Nephron progenitor cell (in vitro differentiated cells): Measurements from ENCODE around the gene XPO6.

Experiments
- DNase-seq: peaks from one replicate; pipeline ENCODE4 v3.0.0; 2021
- H3K27ac Mint-ChIP-seq: 2 replicates; pipeline ENCODE4 v1.8.0; 2021; ENCODE audit warnings: mild to moderate bottlenecking, moderate library complexity, mixed read lengths
- H3K27me3 Mint-ChIP-seq: 2 replicates; pipeline ENCODE4 v1.8.0; 2021; ENCODE audit warnings: mild to moderate bottlenecking, low read depth, mixed read lengths; ENCODE audit not compliant: poor library complexity
- H3K36me3 Mint-ChIP-seq: 2 replicates; pipeline ENCODE4 v1.8.0; 2021; ENCODE audit warnings: low read depth, mixed read lengths
- H3K4me1 Mint-ChIP-seq: 2 replicates; pipeline ENCODE4 v1.8.0; 2021; ENCODE audit warnings: mixed read lengths
- H3K4me3 Mint-ChIP-seq: 2 replicates; pipeline ENCODE4 v1.8.0; 2021; ENCODE audit warnings: mild to moderate bottlenecking, moderate library complexity, mixed read lengths
- H3K9me3 Mint-ChIP-seq: 2 replicates; pipeline ENCODE4 v1.8.0; 2021; ENCODE audit warnings: mild to moderate bottlenecking, moderate library complexity, mixed read lengths
- CTCF ChIP-seq: fragments of 200-600 bp; sonication (generic); IDR thresholded peaks from 2 replicates; pipeline ENCODE4 v1.5.0; 2021; ENCODE audit warnings: antibody characterized with exemption

The XPO6 gene

GRCh38 chr16:28186752-28187151 lies 25.0 kb downstream of the XPO6 start:
- peaks cover 41% of the 10 kb centered on the region for H3K4me1 Mint-ChIP-seq

GRCh38 chr16:28185696-28186095 lies 26.1 kb downstream of the XPO6 start:
- Mint-ChIP-seq H3K27ac (no peak overlapping the region), H3K4me3 (no peak overlapping the region), H3K36me3 (peaks cover 48% of the 10 kb centered on the region), H3K27me3 (peaks cover 2% of the 10 kb centered on the region), H3K9me3 (peaks cover 13% of the 10 kb centered on the region), H3K4me1 (peaks cover 42% of the 10 kb centered on the region)
- no peak for DNase-seq
- no peak for TF ChIP-seq CTCF

More at GRCh38 chr16:28186752-28187151, 25.0 kb downstream of the XPO6 start:
- no peak for TF ChIP-seq CTCF
- Mint-ChIP-seq H3K4me3 (no peak overlapping the region), H3K27me3 (peaks cover 2% of the 10 kb centered on the region), H3K36me3 (peaks cover 43% of the 10 kb centered on the region), H3K27ac (peak overlapping the region; percentile 53), H3K9me3 (peaks cover 13% of the 10 kb centered on the region)
- no peak for DNase-seq

GRCh38 chr16:28184625-28185024 lies 27.1 kb downstream of the XPO6 start:
- Mint-ChIP-seq H3K27ac (no peak overlapping the region), H3K36me3 (peaks cover 52% of the 10 kb centered on the region), H3K9me3 (peaks cover 13% of the 10 kb centered on the region), H3K4me3 (no peak overlapping the region), H3K27me3 (no peaks in the 10 kb centered on the region), H3K4me1 (peaks cover 33% of the 10 kb centered on the region)
- TF ChIP-seq CTCF, result no peak
- no peak for DNase-seq

GRCh38 chr16:28183930-28184329 lies 27.8 kb downstream of the XPO6 start:
- Mint-ChIP-seq H3K27ac (peak overlapping the region; percentile 47), H3K4me3 (no peak overlapping the region), H3K27me3 (no peaks in the 10 kb centered on the region), H3K4me1 (peaks cover 29% of the 10 kb centered on the region), H3K9me3 (peaks cover 13% of the 10 kb centered on the region), H3K36me3 (peaks cover 54% of the 10 kb centered on the region)
- no peak for TF ChIP-seq CTCF
- no peak for DNase-seq

- no peak for DNase-seq
- peaks cover 29% of the 10 kb centered on the region for H3K4me1 Mint-ChIP-seq
- no peak for TF ChIP-seq CTCF
- no peak overlapping the region for H3K4me3 Mint-ChIP-seq
- H3K36me3 Mint-ChIP-seq, result peaks cover 54% of the 10 kb centered on the region
- H3K9me3 Mint-ChIP-seq, result peaks cover 13% of the 10 kb centered on the region
- H3K27me3 Mint-ChIP-seq, result no peaks in the 10 kb centered on the region
- peak overlapping the region; percentile 47 for H3K27ac Mint-ChIP-seq
Measured at GRCh38 chr16:28183484-28183883, 28.3 kb downstream of the XPO6 start.

GRCh38 chr16:28182801-28183200 lies 29.0 kb downstream of the XPO6 start:
- Mint-ChIP-seq H3K27me3 (no peaks in the 10 kb centered on the region), H3K4me3 (no peak overlapping the region), H3K4me1 (peaks cover 29% of the 10 kb centered on the region), H3K27ac (no peak overlapping the region), H3K9me3 (peaks cover 13% of the 10 kb centered on the region), H3K36me3 (peaks cover 59% of the 10 kb centered on the region)
- TF ChIP-seq CTCF, result no peak
- DNase-seq, result no peak
